Right kidney (tissue), 9 donors: ENCODE data around the gene ATL3.
A peak's percentile ranks its signal among the peaks of the same experiment; 100 is the strongest.
"Not testable (repeated sequence)": the region's sequence is repeated elsewhere in the genome, so short reads cannot be mapped to it uniquely, and the experiment has no call there.

Experiments
- DNase-seq: peaks from one replicate; pipeline ENCODE4 v3.0.0-alpha.2; 2016
- long read RNA-seq, 8 donors: transcript quantifications; one replicate each; lab custom pipeline, GENCODE V29; 2026

Gene ATL3, protein sequence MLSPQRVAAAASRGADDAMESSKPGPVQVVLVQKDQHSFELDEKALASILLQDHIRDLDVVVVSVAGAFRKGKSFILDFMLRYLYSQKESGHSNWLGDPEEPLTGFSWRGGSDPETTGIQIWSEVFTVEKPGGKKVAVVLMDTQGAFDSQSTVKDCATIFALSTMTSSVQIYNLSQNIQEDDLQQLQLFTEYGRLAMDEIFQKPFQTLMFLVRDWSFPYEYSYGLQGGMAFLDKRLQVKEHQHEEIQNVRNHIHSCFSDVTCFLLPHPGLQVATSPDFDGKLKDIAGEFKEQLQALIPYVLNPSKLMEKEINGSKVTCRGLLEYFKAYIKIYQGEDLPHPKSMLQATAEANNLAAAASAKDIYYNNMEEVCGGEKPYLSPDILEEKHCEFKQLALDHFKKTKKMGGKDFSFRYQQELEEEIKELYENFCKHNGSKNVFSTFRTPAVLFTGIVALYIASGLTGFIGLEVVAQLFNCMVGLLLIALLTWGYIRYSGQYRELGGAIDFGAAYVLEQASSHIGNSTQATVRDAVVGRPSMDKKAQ
- long read RNA-seq, donor 1, full-length matches to known transcripts, result 4 of 4 reads
- long read RNA-seq, donor 1, partial matches to known transcripts, result 0 of 4 reads
- long read RNA-seq, donor 1, other reads (novel, unspliced or antisense), result 0 of 4 reads
- long read RNA-seq, donor 2, result 0 reads
- long read RNA-seq, donor 3, result 0 reads
- long read RNA-seq, donor 4, full-length matches to known transcripts, result 2 of 2 reads
- long read RNA-seq, donor 4, partial matches to known transcripts, result 0 of 2 reads
- long read RNA-seq, donor 4, other reads (novel, unspliced or antisense), result 0 of 2 reads
- long read RNA-seq, donor 5, full-length matches to known transcripts, result 2 of 2 reads
- long read RNA-seq, donor 5, partial matches to known transcripts, result 0 of 2 reads
- long read RNA-seq, donor 5, other reads (novel, unspliced or antisense), result 0 of 2 reads
- long read RNA-seq, donor 6, result 0 reads
- long read RNA-seq, donor 7, full-length matches to known transcripts, result 3 of 3 reads
- long read RNA-seq, donor 7, partial matches to known transcripts, result 0 of 3 reads
- long read RNA-seq, donor 7, other reads (novel, unspliced or antisense), result 0 of 3 reads
- long read RNA-seq, donor 8, full-length matches to known transcripts, result 1 of 1 reads
- long read RNA-seq, donor 8, partial matches to known transcripts, result 0 of 1 reads
- long read RNA-seq, donor 8, other reads (novel, unspliced or antisense), result 0 of 1 reads

DNA sequence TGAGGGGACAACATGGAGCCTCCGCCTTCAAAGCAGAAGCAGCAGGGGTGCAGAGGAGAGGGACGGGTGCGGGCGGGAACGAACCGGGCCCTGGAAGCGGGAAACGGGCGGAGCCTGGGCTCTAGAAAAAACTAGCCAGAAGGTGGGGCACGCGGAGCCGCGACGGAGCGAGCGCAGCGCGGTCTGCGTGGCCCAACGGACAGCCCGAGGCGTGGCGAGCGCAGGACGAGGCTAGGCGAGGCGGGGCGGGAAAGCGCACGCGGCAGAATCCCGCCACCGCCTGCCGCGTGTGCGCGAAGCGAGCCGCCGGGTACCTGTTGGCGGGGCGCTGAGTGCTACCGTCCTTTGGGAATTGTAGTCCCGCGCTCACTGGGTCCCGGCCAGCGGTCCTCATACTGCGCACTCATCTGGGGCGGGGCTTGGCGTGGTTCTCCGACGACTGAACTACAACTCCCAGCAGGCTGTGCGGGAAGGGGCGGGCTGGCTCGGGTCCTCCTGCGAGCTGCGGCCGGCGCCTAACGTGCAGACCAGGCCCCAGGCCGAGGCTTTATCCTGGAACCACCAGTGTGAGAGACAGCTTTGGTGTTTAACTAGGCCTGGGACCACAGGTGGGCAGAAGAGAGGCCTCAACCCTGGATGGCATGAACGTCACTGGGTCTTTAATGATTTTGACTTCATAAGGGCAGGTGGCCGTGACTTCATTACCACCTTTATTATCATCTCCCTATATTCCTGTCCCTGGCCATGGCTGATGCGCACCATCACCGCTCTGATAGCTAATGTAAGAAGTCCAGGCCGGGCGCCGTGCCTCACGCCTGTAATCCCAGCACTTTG lies at the start of gene ATL3:
Gene ATL3, minus strand, starts transcription at position 55 of the 834 bp plus-strand sequence. Its CDS starts 41 bp downstream, at position 14.
- DNase-seq, result peak; percentile 99

DNA sequence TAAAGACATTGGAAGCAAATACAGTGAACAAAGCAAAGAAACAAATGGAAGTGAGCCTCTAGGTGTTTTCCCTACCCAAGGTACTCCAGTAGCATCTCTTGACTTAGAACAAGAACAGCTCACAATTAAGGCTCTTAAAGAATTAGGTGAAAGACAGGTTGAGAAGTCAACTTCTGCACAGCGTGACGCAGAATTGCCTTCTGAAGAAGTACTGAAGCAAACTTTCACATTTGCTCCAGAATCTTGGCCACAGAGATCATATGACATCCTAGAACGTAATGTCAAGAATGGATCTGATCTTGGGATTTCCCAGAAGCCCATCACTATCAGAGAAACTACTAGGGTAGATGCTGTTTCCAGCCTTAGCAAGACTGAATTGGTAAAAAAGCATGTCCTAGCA lies 49.4 kb upstream of the ATL3 start:
- DNase-seq, result no peak

DNA sequence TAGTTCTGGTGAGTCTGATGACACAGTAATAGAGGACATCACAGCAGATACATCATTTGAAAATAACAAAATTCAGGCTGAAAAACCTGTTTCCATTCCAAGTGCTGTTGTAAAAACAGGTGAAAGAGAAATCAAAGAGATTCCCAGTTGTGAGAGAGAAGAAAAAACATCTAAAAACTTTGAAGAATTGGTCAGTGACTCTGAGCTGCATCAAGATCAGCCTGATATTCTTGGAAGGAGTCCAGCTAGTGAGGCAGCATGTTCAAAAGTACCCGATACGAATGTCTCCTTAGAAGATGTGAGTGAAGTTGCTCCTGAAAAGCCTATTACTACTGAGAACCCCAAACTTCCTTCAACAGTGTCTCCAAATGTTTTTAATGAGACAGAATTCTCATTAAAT lies 48.8 kb upstream of the ATL3 start:
- no peak for DNase-seq

DNA sequence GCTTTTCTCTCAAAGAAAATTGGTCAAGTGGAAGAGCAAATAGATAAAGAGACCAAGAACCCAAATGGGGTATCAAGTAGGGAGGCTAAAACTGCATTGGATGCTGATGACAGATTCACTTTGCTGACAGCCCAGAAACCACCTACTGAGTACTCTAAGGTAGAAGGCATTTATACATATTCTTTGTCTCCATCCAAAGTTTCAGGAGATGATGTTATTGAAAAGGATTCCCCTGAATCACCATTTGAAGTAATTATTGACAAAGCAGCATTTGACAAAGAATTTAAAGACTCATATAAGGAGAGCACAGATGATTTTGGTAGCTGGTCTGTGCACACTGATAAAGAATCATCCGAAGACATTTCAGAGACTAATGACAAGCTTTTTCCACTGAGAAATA lies 47.8 kb upstream of the ATL3 start:
- DNase-seq, result no peak

DNA sequence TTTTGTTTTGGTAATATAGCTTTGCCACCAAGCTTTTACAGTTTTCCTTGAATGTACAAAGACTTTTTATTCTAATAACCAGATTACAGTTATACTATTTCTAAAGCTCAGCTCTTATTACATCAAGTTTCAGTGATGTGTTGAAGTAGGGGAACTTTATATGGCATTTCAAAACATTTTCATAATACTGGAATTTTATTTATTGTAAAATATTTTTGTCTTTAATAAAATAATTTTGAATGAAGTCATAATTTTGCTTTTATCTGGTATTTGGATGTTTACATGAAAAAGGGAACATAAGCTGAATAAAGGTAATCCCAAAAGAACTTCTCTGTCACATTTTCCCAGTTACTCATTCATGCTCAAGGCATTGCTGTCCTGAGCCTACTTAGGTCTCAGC lies 44.9 kb upstream of the ATL3 start:
- no peak for DNase-seq

DNA sequence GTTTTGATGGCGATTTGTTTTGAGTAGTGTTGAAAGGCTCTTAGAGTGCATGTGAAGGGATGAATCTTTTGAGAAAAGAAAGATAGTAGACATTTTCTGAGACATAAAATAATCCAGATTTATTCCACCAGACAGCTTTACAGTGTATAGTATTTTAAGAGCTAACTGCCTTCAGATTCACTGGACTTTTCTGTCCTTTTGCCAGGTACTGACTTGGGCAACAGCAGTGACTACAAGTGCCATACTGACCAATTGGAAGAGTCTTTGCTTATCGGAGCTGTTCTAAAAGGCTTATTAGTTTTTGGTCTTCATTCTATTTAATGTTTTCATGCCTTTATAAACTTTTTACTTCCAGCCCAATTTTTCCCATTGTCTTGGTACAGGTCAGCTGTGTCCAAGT lies 42.6 kb upstream of the ATL3 start:
- no peak for DNase-seq

DNA sequence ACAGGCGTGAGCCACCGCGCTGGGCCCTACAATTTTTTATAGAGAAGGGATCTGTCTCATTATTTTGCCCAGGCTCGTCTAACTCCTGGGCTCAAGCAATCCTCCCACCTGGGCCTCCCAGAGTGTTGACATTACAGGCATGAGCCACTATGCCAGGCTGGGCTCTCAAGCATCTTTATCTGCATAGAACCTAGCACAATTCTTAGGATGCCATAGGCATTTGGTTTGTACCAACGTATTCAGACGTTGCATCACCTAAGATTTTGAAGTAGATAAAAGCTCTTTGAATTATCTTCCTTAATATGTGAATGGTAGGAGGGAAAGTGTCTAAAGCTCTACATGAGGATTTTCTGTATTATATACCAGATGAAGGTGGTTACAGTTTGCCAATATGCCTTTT lies 40.7 kb upstream of the ATL3 start:
- no peak for DNase-seq

DNA sequence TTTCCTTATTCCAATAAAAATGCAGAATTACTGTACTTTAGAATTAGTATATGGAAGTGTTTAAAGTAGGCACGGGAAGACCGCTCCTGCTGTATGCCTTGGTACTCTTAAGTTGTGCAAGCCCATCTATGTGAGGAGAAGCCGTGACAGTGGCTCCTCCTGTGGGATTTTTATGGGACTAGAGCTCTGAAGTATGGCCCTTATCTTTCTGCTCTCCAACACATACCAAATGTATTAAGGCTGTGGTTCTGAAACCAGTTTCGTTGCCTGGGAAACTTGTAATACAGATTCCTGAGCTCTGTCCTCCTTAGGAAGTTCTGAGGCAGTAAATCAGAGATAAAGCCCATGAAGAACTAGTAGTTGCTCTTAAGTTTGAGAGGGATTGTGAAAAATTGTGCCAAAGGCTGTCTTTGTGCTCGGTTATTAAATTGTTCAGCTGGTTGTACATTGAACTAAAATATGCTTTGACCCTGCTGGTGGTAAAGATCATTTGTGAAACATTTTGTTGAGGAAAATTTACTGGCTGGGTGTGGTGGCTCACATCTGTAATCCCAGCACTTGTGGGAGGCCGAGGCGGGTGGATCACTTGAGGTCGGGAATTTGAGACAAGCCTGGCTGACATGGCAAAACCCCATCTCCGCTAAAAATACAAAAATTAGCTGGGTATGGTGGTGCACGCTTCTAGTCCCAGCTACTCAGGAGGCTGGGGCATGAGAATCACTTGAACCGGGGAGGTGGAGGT lies 39.5 kb upstream of the ATL3 start:
- no peak for DNase-seq

DNA sequence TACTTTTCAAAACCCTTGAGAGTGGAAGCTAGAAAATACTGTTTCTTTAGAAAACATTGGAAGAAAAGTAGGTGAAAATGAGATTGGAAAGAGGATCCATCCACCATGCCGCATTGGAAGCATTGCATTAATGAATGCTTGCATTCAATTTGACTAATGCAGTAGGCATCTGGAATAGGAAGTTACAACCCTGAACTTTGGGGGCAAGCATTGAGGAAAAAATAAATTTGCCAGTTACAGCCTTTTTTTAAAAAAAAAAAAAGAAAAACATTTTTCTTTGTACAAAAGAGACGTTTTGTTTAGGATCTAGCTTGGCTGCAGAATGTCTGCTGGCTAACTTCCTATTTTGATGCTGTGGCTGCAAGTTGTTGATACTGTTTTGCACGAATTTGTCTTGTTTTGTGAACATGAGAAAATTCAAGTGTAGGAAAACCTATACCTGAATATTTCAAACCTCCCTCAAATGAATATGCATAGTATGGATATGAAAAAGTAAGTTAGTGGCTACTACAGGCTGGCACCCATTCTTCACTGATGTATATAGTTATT lies 38.2 kb upstream of the ATL3 start:
- no peak for DNase-seq

DNA sequence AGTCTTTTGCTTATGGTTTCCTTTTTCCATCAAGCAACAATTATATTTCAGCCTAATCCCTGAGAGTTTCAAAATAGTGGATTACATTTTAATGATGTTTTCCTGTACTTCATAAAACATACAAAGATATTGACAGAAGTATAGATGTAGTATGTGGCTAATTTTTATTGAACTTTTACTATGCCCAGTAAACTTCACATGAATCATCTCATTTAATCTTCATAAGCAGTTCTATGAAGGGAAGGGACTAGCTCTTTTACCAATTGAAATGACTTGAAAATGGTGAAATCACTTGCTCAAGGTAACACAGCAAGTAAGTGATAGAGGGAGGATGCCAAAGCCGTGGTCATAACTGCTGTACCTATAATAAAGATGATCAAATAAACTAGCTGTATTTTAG lies 37.6 kb upstream of the ATL3 start:
- DNase-seq, result no peak

DNA sequence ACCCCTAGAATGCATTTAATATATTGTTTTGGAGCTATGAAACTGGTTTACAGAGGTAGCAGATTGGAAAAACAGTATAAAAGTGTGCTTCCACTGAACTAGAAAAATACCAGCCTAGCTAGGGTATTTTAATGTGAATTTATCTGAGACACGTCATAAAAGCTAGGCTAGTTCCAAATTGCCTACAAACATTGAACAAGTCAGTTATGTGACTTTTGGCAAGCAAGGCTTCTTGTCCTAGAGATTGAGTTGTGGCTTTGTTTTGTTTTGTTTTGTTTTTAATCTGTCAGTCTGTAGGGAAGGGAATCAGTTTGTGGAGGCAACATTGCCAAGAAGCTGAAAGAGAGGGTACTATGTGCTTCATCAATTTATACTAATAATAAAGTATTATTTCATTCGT lies 34.4 kb upstream of the ATL3 start:
- no peak for DNase-seq

DNA sequence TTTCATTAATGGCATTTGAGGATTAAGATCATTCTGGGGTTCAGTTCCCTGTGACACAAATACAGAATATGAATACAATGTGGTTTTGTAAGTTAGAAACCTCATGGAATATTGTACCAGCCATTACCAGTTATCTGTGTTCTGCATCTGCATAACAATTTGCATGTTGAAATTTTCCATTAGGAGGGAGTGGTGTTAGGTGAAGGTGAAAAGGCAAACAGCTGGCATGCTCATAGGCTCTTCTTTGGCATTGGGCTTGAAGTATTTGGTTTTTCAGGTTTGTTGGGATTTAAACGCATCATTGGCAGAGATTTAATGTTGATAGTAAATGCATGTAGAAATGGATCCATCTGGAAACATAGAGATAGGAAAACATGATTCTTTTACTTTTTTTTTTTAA lies 28.7 kb upstream of the ATL3 start:
- no peak for DNase-seq

DNA sequence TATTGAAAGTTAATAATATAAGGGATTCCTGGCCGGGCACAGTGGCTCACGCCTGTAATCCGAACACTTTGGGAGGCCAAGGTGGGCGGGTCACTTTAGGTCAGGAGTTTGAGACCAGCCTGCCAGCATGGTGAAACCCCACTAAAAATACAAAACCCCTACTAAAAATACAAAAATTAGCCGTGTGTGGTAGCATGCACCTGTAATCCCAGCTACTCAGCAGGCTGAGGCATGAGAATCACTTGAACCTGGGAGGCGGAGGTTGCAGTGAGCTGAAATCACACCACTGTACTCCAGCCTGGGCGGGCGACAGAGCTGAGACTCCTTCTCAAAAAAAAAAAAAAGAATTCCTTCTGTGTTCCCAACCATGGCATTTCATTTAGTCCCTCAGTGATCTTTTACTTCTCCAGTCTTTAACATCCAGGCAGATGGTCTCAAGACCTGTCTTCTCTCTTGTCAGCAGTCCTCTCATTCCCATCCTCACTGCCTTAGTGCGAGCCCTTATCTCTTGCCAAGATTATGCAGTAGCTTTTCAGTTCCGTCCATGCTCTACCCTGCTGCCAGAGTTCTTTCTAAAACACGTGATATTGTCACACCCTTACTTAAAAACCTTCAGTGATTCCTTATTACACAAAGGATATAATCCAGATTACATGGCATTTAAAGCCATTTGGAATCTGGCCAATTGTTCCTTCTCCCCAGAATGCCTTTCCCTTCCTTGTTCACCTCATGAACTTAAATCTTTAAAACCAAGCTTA lies 28.0 kb upstream of the ATL3 start:
- peak; percentile 25 for DNase-seq

DNA sequence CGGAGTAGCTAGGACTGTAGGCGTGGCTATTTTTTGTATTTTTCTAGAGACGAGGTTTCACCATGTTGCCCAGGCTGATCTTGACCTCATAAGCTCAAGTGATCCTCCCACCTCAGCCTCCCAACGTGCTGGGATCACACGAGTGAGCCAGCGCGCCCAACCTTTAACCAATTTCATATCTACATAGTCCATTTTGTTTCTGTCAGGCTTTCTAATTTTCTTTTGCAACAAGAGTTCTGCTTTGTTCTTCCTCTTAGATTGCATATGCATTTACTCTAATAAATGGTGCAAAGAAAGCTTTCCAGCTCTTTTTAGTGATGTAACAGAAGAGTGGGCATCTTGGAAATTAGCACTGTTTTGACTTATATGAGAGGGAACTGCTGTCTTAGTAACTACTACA lies 23.4 kb upstream of the ATL3 start:
- DNase-seq, result no peak

DNA sequence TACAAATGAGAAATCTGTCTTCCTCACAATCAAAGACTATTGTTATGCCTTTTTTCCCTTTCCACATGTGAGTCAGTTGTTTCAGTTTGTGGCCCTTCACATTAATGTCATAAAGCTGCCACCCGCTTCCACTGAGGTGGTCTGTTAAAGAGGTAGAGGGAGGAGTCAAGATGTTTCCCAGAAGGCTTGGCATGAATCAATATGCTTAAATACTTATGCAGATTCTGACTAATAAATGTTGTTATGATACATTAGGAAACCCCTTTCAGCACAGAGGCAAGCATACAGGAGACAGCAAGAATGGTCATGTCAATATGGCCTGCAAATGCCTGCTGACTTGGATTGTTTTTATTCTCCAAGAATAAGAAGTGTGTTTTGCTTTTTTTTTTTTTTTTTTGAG lies 16.7 kb upstream of the ATL3 start:
- no peak for DNase-seq

DNA sequence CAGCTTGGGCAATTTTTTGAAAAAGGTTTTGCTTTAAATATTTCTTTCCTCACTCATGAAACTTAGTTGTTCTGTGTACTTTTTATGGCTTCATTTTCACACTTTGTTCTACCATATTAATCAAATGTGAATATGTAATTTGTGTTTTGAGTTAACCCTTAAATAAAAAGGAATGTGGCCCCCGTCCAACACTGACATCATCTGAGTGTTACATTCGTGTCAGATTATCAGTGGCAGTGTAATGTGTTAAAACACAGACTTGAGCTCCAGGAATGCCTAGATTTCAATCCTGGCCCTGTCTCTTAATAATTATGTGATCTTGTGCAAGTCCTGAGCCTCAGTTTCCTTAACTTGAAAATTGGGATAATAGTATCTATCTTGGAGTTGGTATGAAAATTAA lies 15.8 kb upstream of the ATL3 start:
- DNase-seq, result no peak

DNA sequence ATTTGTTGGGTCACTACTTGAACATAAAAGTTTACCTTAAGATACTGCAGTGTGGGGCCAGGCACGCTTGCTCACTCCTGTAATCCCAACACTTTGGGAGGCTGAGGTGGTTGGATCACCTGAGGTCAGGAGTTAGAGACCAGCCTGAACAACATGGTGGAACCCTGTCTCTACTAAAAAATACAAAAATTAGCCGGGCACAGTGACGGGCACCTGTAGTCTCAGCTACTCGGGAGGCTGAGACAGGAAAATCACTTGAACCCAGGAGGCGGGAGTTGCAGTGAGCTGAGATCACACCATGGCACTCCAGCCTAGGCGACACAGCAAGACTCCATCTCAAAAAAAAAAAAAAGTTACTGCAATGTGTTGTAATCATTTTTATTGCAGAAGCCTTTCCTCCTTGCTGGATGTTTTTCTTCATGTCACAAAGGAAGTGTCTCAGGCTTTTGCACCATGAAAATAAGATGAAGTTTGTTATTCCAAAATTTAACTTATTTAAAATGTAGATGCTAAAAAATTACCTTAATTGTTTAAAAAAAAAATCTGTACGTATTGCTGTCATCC lies 14.1 kb upstream of the ATL3 start:
- DNase-seq, result not testable (repeated sequence)

DNA sequence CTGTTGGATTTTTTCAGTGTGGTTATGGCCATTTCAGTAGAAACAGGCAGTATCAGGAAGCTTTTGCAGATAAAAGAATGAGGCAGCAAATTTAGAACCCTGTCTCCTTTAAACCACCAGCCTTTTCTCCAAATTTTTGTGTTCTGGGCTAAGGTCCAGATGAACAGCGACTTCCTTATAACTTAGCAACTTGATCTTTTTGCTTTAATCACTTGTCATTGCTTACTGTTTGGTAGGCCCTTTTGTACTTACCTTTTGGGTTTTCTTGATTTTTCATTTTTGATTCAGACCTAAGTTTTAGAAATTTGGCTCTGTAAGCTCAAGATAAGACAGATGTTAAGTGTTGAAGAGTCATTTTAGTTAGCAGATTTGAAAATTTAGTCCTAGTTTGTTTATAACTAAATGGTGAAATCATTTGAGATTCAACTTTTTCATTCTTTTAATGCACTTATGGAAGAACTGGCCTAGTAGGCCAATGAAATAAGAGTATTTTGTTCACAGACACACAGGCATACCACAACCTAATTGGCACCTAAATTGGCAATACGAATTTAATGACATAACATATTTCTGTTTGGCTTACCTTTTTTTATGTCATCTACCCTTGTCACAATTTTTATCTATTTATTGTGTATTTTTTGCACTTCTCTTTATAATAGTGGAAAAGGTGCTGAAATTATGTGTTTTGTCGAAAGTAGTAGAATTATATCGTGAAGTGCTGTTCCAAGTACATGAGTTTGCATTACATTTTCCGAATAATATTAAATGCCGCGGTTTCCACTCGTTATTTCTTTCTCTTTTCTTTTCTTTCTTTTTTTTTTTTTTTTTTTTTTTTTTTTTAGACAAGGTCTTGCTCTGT lies 12.2 kb upstream of the ATL3 start:
- DNase-seq, result no peak
